KBM-7 (cell line): ENCODE data around the gene NOVA2.
"Not testable (repeated sequence)": the region's sequence is repeated elsewhere in the genome, so short reads cannot be mapped to it uniquely, and the experiment has no call there.

ENCODE experiments used
- DNase-seq: peaks from one replicate; pipeline ENCODE4 v3.0.0-alpha.2; 2015
- in situ Hi-C: fragments of 300-500 bp; cut with MboI; formaldehyde crosslinking; loops from 2 replicates; pipeline ENCODE4 v1.14.3; 2020; ENCODE audit warnings: low sequenced_read_pairs, low pct_unique_long_range_greater_than_20kb, mixed read lengths

The NOVA2 gene

DNA sequence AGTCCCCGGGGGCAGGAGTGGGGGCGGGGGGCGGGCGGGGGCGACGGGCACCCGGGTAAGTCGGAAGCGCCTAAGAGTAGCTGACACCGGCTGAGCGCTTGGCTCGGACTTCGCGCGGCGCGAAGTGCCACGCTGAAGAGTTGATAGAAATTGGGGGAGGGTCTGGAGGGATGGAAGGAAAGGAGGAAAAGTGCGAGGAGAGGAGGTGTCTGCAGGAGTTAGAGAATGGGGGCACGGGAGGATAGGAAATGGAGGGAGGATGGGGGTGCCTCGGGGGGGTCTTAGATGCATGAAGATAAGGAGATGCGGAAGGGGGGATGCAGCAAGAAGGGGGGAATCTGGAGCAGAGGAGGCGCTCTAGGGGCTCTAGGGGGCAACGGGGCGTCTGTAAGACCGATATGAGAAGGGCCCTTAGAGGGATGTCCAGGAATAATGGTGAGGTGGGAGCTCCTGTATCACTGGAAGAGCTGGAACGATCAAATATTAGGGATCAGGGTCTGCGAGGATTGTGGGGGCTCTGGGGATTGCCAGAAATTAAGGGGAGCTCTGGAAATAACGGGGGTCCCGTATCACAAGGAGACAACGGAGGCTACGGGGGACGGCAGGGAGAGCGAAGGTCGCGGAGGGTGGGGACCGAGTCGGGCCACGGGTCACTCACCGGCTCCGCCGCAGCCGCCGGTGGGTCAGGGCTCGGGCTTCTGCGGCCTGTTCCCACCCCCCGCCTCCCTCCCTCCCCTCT lies 71.6 kb downstream of the NOVA2 start, which contains the start of gene MYPOP:
MYPOP (minus strand) TSS at position 702 of the 739 bp plus-strand sequence. CDS start 840 bp downstream, outside the sequence.
- no peak for DNase-seq
- in situ Hi-C loops = no loop called here

DNA sequence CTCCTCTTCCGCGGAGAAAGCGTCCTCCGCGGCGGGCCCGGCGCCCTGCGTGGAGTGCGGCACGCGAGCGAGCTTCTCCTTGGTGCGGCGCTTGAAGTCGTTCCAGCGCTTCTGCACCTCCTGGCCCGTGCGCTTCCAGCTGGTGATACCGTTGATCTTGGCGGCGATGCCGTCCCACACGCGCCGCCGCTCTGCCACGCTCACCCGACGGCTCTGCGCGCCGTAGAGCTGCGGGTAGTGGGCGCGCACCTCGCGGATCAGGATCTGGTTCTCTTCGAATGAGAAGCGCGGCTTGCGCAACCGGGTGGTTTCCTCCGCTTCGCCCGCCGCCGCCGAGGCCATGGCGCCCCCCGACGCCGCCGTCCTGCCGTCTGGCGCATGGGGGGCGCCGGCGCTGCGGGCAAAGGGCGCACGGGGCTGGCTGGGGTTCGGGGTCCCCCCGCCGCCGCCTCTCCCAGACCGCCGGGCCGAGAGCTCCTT lies 72.2 kb downstream of the NOVA2 start:
- in situ Hi-C loops = no loop called here
- no peak for DNase-seq

DNA sequence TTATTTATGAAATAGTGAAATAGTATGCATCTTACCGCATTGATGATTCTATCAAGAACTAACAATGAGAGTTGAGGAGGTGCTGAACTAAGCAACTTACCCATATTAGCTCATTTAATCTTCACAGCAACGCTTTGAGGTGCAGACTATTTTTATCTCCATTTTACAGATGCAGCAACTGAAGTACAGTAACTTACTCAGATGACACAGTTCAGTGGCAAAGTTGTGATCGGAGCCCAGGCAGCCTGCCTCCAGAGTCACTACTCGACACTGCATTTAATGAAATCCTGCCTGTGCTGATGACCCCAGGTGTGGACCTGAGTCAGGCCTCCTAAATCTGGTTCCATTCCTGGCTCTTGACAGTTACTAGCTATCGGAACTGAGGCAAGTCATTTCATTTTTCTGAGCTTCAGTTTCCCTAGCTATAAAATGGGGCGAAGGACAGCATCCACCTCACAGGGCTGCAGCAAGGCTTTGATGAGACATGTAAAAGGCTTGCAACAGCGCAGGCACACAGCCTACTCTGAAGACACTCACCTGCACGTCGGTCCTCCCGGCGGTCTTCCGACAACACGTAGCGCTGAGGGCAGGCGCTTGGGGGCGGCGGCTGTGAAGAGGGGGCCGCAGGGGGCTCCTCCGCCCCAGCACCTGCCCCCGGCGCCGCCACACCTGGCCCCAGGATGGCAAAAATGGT lies 72.8 kb downstream of the NOVA2 start:
- no peak for DNase-seq
- in situ Hi-C loops = no loop called here

DNA sequence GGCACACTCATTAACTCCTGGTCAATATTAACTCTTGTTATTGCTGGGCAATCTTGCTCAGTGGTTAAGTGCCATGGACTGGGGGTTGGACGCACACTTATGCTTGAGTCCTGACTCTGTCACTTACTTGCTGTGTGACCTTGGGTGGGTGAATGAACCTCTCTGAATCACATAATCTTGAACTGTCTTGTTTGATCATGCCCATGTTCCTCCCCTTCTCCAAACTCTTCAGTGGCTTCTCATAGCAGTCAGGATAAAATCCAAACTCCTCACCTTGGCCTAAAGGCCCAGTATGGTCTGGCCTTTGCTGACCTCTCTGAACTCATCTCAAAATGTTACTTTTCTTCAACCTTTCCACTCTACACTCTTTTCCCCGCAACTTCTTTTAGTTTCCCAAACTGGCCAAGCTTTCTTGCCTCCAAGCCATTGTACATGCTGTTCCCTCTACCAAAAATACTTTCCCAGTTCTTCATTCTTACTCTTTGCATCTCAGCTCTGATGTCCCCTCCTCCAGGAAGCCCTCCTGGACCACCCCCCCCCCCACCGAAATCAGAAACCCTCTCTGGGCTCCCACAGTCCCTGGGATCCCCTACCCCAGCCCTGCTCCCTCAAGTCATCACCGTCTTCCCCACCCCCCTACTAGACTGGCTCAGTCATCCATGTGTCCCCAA lies 73.6 kb downstream of the NOVA2 start:
- in situ Hi-C loops = no loop called here
- no peak for DNase-seq

DNA sequence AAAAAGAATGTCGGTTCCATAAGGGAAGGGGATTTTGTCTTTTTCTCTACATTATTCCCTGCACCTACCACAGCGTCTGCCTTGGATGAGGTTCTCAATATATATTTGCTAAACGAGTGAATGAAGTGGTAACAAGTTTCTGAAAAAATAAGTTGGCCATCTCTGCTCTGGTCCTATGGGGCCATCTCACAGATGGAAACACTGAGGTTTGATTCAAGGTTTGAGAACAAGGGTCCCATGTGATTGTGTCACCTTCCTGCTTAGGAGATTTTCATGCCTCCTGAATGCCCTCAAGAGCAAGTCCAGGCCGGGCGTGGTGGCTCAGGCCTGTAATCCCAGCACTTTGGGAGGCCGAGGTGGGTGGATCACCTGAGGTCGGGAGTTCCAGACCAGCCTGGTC lies 74.4 kb downstream of the NOVA2 start:
- in situ Hi-C loops = no loop called here
- no peak for DNase-seq

DNA sequence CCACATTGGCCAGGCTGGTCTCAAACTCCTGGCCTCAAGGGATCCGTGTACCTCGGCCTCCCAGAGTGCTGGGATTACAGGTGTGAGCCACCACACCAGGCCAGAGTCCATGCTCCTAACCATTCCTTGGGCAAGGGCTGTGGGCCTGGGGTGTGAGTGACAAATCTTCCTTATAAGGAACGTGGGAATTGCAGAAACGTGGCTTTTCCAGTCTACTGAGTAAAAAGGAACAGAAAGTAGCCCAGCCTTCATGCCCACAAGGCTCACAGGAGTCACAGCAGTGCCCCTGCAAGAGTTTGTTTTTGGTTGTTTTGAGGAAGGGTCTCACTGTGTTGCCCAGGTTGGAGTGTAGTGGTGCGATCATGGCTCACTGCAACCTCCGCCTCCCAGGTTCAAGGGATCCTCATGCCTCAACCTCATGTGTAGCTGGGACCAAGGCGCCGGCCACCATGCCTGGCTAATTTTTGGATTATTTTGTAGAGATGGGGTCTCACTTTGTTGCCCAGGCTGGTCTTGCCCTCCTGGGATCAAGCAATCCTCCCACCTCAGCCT lies 76.3 kb downstream of the NOVA2 start:
- in situ Hi-C loops = no loop called here

DNA sequence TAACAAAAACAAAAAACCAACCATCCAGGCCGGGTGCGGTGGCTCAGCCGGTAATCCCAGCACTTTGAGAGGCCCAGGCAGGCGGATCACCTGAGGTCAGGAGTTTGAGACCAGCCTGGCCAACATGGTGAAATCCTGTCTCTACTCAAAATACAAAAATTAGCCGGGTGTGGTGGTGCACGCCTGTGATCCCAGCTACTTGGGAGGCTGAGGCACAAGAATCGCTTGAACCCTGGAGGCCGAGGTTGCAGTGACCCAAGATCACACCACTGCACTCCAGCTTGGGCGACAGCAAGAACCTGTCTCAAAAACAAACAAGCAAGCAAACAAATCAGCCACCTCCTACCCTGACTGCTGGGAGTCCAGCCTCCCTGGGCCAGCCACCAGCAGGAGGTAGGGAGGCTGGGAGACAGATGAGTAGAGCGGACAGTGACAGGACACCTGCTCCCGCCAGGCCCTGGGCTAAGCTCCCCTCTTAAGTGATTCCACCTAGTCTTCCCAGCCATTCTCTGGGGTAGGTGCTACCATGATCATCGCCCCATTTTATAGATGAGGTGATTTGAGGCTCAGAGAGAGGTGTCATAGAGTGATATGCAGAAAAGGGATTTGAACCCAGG lies 77.6 kb downstream of the NOVA2 start:
- in situ Hi-C loops, DNase-seq: not testable (repeated sequence)

More for the DNA sequence above, 76.3 kb downstream of the NOVA2 start:
- no peak for DNase-seq

DNA sequence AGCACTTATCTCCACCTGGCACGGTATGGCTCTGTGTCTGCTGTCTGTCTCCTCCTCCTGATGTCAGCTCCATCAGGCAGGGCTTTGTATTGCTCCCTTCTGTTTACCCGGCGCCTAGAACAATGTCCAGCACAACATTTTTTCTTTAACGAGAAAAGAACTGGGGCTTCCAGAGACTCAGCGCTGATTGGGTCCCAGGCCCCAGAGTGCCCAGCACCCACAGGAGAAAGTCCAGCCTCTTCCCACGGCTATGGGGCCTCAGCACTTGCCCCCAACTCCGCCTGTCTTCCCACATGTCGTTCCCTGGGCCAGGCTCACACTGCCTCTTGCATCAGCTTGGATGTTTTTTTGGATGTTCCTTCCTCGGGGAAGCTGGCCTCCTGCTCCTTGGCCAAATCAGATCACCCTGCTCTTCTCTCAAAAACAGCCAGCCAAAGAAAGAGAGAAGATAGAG lies 78.1 kb downstream of the NOVA2 start:
- in situ Hi-C loops = no loop called here
- no peak for DNase-seq

DNA sequence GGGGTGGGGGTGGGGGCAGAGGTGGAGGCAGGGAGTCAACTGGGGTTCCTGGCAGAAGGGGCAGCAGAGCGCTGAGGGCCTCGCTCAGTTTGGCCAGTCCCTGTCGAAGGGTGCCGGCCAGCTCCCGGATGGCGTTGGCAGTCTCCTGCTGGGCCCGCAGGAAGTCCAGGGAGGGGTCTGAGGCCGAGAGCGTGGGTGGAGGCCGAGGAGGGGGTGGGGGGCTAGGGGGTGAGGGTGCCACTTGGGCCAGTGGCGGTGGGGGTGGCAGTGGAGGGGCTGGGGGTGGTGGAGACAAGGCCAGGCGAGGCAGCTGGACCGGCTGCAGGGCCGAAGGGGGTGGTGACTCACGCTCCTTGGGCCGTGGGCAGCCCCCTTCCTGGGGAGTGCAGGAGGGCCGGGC lies 82.8 kb downstream of the NOVA2 start:
- DNase-seq = no peak

DNA sequence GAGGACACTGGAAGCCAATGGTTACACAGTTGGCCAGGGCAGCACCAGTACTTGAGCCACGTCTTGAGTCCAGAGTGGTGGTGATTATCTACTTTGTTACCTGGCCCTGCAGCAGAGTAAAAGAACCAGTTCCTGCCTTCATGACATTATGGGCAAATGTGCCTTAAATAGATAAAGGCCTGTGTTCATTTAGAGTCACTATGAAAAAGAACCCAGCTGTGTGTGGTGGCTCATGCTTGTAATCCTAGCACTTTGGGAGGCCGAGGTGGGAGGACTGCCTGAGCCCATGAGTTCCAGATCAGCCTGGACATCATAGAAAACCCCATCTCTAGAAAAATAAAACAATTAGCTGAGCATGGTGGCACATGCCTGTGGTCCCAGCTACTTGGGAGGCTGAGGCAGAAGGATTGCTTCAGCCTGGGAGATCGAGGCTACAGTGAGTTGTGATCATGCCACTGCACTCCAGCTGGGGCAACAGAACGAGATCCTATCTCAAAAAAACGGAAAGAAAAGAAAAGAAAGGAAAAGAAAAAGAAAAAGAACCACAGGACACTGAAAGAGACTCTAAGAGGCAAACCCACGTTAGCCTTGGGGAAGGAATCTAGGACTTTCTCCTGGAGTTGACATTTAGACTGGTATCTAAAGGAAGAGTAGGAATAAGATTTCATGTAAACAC lies 84.3 kb downstream of the NOVA2 start:
- in situ Hi-C loops = no loop called here
- DNase-seq = no peak

More for the DNA sequence above, 82.8 kb downstream of the NOVA2 start:
- in situ Hi-C loops = no loop called here

DNA sequence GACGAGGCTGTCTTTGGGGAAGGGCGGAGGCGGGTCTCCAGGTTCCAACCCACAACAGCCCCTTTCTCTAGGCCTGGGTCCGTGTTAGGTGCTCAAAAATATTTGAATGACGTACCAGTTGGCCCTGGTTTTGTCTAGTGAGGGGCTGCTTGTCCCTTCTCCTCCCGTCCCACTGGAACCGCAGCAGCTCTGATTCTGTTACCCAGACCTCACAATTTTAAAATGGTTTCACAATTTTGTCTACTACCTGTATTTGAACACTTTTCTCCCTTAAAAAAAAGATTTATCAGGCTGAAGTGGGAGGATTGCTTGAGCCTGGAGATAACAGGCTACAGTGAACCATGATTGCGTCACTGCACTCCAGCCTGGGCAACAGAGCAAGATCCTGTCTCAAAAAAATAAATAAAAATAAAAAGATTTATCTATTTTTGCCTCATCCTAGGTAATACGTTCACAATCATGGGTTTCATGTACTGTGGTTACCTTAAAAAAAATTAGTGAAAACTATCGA lies 86.4 kb downstream of the NOVA2 start:
- in situ Hi-C loops = no loop called here
- no peak for DNase-seq

DNA sequence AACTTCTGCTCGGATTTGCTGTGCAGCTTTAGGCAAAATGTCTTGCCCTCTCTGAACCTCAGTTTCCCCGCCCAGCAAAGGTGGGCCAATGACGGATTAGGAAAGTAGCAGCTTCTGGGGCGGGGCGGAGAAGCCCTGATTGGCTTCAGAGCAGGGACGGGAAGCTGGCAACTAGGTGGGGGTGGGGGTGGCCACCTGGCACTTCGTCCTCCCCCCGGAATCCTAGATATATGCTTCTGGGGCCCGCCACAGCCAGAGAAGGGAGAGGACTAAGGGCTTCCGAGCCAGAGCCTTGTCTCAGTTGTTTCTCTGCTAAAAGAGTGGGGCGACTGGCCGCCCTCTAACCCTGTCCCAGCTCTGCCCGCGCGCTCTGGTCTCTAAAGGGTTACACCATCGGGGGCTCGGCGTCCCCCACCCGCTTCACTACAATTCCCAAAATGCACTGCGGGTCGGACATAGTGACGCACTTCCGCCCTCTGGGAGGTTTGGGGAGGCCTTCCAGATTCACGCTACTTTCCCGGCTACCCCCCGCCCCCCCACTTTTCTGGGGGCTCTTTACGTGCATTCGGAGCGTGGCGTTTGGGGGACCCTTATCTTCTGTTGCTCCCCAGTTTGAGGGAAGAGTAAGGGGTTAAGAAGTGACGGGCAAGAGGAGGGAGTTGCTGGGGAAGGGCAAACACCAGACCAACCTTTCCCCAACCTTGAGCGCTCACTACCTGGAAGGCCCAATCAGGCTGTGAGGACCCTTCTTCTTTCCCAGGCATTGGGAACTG lies 87.1 kb downstream of the NOVA2 start:
- in situ Hi-C loops = no loop called here
- DNase-seq = peak; percentile 93

DNA sequence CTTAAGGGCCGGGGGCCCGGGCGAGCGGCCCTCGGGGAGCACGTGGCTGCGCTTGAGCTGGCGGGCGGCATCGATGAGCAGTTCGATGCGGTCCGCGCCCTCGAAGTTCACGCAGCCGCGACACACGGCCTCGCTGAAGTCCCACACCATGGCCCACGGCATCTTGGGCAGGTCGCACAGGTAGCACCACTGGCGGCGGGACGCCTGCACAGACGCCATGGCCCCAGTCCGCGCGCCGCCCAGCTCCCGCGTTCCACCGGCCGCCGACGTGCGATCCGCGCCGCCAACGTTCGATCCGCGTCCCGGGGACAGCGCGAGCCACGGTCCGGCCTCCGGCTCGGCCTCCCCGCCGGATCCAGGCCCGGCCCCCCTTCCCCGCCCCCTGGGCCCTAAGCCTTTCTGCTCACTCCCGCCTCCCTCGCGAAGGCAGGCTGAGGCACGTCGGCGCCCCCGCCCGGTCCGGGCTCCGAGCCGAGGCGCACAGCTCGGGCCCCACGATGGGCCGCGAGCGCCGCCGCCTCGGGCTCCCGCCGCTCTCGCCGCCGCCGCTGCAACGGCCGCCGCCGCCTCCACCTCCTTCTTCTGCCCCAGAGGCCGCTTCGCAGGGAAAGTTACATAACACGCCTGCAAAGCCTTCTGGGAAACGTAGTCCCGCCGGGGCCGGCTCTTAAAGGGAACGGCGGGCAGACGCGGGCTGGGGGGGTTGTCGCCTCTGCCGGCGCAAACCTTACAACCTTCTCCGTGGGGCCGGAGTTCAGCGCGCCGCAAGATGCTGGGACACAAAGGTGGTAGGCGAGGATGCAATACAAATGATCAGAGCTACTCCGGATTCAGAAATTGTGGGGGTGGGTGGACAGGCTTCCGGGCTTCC lies 87.9 kb downstream of the NOVA2 start, which contains the start of gene IRF2BP1:
IRF2BP1 (minus strand) TSS at position 586 of the 871 bp plus-strand sequence; CDS start at position 219, 367 bp downstream.
- in situ Hi-C loops = no loop called here
- DNase-seq = peak; percentile 90

DNA sequence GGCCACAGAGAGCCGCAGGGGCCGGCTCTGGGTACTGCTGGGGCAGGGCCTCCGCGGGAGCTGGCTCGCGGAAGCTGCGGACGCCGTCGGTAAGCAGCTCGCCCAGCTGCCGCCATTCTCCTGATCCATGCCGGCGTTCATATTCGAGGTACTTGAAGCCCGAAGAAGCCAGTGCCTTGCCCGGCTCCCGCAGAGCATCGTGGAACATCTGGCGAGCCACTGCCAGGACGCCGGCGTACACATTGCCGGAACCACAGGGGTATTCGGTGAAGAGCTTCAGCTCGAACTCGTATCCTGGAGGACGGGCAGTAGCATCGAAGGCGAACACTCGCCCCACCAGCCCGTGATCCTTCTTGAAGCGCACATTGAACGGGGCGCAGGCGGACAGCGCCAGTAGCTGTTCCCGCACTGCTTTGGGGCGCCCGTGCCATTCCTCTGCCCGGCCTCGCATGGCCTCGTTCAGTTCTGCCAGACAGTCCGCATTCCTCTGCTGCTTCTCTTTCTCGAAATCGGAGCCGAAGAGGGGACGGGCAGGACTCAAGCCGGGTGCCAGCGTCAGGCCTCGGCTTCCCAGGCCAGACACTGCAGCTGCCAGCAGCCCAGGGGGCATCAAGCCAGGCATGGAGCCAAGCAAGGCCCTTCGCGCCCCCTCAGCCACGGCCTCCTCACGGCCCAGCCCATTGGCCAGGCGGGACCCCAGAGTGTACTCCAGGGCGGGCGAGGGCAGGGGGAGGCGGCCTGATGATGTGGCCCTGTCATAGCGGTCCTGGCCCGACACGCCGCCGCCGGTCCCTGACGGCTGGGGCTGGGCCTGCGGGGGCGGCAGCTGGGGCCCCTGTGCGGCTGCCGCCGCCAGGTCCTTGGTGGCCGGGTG lies 88.7 kb downstream of the NOVA2 start:
- in situ Hi-C loops = no loop called here
- DNase-seq = no peak

DNA sequence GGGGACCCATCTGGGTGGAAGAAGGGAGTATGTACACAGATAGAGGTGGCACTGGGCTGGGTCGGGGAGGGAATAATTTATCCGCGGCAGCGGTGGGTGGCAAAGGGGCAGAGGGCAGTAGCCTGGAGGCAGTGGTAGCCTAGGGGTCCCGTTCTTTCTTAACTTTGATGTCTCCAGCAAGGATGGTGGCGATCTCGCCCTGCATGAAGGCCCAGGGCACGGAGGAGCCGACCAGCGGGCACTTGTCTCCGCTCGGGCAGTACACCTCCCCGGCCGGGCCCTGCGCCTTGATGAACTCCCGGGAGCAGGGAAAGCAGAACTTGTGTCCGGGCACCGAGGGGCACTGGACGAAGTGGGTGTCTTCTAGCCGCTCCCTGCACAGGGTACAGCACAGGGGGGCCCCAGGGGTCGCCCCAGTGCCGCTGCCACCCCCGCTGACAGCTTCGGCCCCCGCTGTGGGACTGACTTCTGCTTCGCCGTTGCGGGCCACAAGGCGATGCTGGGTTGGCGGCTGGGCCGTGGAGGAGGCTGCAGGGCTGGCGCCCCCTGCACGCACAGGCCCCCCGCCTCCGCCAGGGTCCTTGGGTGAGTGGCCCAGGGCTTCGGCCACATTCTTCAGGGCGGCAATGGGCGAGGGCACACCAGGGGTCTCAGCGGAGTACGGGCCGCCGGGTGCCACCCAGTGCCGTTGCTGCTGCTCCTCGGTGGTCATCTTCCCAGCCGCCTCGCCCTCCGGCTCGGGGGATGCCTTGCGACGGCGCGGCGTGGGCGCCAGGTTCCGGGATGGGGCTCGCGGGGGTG lies 89.6 kb downstream of the NOVA2 start:
- no peak for DNase-seq
- in situ Hi-C loops = no loop called here
